Measurements from ENCODE around the gene TBC1D4. TPM values are rescaled to one million over a fixed set of nuclear protein-coding genes. Genes with fewer than 3 reads are reported as not detected.
A peak's percentile ranks its signal among the peaks of the same experiment; 100 is the strongest.

The TBC1D4 gene
- total RNA-seq, 1 experiment from 2014 or later = 11.5 TPM

DNA sequence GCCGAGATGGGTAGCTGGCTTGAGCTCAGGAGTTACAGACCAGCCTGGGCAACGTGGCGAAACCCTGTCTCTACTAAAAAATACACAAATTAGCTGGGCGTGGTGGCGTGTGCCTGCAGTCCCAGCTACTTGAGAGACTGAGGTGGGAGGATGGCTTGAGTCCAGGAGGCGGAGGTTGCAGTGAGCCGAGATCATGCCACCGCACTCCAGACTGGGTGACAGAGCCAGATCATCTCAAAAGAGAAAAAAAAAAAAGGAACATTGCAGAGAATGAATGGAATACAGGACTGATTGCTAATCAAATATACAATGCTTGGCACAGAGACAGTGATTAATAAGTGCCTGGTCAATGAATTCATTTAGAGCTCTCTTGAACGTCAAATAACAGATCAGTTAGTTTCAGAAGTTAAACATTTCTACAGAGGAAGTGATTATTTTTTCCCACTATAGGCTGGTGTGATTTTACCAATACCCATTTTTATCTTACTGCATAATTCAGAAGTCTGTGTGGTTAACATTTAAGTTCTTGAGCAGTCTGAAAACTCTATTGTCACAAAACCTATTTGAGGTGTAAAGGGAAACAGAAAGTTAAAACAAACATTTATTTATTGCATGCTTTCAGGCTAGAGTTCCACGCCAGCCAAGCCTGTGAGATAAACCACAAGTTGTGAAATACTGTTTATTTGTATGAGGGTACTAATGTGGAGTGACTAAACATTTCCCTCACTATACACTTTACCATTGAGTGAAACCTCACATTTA is 7.7 kb upstream of the TBC1D4 start:
- peak; percentile 81 for DNase-seq (ENCODE audit: low read depth)

DNA sequence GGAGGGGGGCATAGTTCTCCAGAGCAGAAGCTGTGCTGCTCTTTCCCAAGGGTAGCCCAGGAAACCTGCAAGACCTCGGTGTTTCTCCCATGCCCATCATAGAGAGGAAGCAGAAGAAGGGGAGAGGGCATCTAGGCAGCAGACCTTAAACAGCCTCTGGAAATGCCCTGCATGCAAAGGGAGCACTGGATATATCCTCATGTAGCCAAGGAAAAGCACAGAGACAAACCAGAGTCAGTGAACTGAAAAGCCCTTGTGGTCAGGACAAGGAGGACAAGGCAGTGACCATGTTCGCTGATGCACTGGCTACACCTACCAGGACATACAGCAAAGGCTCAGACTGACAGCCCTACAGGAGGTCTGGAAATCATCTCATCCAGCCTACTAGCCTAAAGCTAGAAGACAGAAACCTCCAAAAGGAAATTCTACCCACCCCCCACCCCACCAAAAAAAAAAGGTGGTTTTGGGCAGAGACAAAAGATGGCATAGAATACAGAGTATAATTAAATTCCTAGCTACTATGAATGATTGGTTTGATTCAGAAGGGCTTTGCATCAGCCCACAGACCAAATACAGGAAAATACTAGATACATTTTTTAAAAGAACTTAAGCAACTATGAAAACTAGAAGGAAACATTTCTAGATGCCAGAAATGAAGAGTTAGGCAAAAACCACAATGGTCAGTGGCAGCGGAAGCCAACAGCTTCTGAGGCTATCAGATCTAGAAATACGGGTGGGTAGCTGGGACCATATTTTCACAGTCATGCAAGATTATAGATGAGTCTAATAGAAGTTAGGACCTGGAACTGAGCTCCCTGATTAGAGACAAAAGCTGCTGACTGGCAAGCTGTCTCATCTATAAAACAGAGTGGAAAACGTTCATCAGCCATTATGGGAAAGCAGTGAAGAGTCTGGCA is 4.4 kb upstream of the TBC1D4 start:
- DNase-seq (ENCODE audit: low read depth) = peak; percentile 34

DNA sequence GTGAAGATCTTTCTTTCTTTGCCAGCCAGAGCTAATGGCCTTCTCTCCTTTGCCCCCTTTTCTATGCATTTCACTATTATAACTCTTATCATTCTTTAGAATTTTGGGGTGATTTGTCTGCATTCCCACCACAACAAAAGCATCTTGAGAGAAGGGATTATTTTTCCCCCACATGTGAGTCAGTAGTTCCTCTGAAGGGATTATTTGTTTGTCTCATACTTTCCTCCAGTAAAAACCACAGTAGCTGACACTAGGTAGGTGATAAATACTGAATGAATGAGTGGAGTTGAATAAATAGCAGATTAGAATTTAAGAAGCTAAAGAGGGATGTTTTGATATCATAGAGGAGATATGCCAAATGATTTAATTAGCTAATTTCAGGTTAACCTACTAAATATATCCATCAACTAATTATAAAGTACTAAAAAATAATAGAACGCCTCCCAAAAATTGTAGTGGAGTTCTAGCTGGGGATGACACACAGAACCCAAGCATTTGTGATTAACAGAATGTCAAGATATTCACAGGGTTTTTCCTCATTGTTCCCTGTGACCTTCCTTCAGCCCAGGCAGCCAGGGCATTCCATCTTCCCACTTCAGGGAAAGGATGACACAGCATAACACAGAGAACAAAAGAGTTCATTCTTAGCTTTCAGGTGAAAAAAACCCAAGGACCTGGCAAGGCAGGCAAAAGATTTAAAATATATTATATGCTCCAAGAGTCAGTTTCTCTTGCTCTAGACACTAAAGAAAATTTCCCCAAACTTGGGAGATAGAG is 3.5 kb upstream of the TBC1D4 start:
- peak; percentile 82 for DNase-seq (ENCODE audit: low read depth)

DNA sequence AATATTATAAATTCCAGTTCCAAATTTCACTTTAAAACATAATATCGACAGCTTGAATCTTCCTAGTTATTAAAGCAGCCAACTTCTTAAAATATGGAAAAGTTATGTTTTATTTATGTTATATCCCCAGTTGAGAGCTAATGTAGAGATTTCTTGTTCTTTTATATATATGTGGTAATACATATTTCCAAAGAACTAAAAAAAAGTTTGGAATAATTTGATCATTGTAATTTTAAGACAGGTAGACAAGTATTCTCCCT is 781 bp upstream of the TBC1D4 start:
- no peak for DNase-seq (ENCODE audit: low read depth)

DNA sequence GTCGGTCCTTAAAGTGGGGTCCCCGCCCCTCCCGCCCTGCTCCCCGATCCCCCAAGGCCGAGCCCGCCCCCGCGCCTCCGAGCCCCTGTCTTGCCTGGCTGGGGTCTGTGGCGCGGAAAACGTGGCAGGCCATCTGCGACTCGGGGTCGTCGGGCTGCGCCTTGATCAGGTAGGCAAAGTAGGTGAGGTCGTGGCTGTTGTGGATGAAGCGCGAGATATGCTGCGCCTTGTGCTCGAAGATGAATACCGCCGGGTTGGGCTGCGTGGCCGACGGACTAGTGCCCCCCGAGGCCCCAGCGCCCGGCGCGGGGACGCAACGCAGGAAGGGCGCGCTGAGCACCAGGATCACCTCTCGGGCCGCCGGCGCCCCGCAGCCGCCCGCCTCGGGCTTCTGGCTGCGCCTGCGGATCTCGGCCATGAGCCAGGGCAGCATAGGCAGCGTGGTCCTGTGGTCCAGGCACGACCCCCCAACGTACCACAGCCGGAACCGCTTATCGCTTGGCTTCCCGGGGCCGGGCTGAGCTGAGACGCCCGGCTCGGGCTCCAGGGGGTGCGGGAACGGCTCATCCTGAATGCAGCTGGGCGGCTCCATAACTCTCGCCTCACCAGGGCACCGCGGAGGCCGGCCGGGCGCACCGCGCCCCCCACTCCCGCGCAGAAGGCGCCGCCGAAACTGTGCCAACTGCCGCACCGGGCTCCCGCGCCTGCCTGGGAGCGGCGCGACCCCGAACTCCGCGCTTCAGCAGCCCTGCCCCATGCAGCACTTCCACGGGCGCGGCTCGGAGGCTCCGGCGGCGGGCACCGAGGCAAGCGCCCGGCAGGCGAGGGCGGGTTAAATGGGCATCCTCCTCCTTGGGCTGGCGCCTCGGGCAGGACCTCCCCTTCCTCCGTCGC is 546 bp downstream of the TBC1D4 start:
- DNase-seq (ENCODE audit: low read depth) = peak; percentile 31

DNA sequence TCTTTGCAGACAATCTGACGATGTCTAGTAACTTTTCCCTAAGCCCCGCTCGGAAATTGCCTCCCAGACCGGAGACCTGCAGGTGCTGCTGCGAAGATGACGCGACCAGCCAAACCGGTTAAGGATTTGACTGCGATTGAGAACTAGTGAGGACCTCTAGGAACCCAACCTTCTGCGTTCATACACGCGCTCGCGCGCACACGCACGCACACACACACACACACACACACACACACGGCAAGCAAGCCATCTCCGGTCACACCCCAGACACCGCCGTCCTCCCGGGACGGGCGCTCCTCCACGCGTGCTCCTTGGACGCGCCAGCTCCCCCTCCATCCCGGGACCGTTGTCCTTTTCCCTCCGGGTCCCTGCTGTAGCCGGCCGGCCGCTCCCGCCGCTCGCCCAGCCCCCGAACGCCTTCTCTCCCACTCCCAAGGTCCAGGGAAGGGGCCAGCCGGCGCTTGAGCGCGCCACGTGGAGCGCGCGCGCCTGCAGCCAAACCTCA is 1.2 kb downstream of the TBC1D4 start:
- DNase-seq (ENCODE audit: low read depth) = peak; percentile 37

DNA sequence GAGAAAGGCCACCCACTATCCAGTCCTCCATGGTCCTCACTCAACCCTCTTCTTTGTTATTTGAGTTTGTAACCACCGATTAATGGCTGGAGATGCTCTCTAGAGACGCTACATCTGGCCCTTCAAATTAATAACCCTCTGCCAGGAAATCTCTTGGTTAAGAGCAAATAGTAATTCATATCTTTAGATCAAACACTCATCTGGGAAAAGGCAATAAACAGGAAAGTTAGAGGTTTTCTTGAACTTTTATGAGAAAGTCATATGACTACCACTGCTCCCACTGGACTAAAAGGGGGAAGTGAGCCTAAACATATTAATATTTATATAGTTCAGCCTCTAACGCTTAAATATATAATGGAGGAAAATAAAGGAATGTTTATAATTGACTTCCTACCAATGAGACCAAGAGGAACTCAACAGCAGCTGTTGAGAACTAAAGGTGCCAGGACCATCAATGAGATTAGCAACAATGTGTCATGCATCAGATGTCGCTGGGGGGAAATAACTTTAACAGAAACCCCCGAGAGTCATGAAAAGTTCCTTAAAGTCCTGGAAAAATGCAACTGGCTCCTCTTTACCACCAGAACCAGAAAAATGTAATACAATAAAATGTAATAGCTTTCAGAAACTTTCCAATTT is 2.7 kb downstream of the TBC1D4 start:
- DNase-seq (ENCODE audit: low read depth) = no peak

DNA sequence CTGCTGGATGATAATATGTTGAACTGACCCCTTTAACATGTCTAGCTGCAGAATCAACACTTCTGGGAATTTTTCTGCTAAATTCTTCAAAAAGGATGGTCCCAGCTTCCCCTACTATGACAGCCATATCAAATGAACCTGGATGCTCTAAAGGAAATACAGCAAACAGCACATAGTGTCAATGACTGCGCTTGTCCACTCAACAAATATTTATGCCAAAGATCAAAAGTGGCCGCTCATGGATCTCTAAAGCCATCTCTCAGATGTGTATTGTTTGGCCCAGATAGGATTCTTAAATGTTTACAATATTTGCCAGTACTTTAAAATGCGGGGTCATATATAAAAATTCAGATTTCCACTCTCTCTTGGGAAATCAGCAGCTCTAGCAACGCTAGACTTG is 3.3 kb downstream of the TBC1D4 start:
- no peak for DNase-seq (ENCODE audit: low read depth)

DNA sequence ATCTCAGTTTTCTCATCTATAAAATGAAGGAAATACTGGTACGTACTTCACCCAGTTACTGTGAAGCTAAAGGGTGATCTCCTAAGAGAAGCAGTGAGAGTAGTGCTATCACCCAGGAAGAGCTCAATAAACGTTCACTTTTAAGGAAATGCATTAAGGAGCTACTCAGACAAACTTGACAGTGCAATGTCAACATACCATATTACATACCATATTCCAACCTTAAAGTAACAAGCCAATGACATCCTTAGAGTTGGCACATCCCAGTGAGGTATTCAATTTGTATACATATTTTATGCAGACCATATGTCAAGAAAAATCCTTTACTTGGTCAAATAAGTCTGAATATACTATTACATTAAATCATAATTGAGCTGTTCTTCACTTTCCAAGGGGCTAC is 7.0 kb downstream of the TBC1D4 start:
- no peak for DNase-seq (ENCODE audit: low read depth)

DNA sequence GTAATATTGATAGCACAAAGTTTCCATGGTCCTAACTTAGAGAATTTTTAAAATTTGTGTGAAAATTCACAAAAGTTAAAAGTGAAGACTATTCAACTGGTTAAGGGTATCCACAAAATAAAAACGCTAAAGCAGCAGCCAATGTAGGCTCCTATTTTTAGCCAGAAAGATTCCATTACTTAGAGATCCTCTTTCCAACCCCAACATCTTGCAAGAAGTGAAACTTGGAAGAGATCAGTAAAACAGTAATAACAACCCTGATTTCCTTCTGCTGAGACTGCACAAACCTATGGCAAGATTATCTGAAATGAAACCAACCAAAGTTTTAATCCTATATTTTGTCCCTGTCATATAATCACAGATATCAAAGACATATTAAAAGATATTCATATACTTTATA is 8.5 kb downstream of the TBC1D4 start:
- no peak for DNase-seq (ENCODE audit: low read depth)

DNA sequence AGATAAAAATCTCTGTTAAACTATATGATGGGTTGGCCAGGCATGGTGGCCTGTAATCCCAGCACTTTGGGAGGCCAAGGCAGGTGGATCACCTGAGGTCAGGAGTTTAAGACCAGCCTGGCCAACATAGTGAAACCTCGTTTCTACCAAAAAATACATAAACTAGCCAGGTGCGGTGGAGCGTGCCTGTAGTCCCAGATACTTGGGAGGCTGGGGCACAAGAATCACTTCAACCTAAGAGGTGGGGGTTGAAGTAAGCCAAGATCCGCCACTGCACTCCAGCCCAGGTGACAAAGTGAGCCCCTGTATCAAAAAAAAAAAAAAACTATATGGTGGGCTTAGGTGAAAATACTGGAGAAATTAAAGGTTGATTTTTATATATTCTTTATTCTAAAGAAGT is 11.3 kb downstream of the TBC1D4 start:
- DNase-seq (ENCODE audit: low read depth) = no peak

DNA sequence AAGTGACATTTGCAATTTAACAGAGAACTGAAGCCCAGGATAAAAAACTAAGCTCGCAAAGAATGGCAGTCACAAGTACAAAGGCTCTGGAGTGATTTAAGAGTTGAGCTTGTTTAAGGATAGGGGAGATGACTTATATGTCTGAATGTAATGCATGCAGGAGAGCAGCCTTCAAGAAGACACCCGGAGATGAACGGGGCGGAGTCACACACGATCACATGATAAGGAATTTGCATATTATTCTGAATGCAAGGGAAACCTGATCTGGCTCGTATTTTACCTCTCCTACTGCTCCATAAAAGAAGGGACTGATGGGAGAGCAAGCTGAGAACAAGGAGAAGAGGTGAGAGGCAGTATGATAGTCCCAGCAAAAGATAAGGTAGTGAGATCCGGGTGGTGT is 12.9 kb downstream of the TBC1D4 start:
- DNase-seq (ENCODE audit: low read depth) = no peak

DNA sequence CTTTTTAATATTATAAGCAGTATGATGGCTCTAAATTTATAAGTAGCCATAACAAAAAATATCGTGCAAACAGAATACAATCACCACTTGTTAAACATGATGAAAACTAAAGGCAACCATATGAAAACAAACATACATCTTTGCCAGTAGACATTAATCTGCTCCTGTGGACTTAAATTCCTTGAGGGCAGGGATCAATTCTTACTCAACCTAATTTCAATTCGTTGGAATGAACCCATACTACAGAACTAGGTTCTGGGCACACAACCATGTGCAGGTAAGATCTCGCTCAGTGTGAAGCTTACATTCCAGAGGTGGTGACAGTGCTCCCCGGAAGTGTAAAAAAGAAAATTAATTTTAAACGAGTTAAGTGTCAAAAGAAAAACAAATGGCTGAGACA is 13.4 kb downstream of the TBC1D4 start:
- no peak for DNase-seq (ENCODE audit: low read depth)

DNA sequence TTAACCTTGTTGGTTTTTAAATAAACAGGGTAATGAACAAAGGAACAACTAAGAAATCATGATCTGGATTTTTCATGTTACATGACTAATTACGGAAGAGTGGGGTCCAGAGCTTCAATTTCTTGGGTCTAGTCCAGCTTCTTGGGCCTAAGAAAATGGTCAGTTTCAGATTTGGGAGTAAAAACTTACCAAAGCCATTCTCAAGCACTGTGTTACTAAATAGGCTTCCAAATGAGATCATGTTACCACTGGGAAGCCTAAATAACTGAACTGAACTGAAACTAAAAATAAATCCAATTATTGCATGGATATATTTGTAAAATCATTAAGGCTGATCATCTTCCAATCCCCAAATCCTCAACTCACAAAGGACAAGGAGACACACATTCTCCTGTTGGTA is 13.9 kb downstream of the TBC1D4 start:
- peak; percentile 44 for DNase-seq (ENCODE audit: low read depth)

DNA sequence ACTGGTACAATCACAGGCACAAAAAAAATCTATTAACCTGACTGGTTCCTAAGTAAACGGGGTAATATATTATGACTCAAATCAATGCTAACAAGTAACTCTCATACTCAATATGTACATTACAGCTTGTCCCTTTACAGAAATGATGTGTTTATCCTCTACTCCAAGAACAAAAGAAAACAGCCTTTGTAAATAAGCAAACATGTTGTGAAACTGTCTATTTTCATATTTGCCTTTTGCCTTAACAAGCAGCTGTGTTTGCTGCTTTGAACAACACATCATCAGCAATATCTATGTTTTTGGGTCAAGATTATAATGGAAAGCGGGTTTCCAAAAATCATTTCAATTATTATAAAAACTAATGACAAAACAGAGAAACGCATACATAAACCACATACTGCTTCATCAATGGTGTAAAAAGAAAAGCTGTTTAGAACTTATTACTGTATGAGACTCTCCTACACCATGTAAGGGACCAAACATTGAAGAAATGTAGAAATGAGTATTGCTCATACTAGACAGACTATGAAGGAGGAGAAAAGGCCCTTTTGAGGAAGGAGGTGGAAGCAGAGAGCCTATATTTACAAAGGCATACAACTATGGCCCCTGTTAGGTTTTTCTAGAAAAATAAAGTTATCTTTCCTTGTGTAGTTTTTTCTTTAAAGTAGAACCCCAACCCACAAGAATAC is 14.8 kb downstream of the TBC1D4 start:
- DNase-seq (ENCODE audit: low read depth) = no peak

DNA sequence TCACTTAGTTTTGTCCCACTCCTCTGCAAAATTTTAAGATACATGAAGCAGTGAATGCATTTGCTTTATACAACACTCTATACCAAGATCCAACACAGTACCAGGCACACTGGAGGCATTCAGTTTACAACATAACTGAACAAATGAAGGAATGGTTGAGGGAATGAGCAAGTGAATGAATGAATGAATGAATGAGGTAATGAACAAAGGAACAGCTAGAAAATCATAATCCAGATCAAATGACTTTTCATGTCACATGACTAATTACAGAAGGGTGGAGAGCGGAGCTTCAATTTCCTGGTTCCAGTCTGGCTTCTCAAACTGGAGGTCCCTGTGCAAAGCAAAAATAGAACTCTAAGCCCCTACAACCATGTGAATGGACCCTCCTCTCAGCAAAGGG is 16.7 kb downstream of the TBC1D4 start:
- no peak for DNase-seq (ENCODE audit: low read depth)

DNA sequence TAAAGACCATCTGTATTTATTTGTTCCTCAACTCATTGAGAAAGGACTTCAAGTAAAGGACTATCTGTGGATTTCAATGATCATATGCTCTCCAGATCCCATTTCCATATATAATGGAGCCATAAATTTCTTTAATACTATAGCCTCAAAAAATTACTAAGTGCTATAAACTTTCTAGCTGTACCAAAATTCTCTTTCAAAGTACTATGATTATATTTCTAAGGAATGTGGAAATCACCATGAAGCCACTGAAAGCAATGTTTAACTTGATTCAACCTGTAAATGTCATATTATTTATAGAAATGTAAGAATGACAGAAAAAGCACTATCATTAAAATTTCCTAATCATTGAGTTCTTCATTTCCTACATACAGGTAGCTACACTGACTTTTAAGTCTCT is 20.7 kb downstream of the TBC1D4 start:
- DNase-seq (ENCODE audit: low read depth) = no peak

DNA sequence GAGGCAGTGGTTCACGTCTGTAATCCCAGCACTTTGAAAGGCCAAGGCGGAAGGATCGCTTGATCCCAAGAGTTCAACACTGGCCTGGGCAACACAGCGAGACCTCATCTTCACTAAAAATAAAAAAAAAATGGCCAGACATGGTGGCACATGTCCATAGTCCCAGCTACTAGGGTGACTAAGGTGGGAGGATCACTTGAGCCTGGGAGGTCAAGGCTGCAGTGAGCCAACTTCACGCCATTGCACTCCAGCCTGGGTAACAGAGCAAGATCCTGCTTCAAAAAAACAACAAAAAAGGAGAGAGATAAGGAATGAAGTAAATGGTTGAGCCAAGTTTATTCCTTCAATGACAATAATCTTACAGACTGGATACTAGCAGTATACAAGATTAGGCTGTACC is 21.3 kb downstream of the TBC1D4 start:
- no peak for DNase-seq (ENCODE audit: low read depth)

DNA sequence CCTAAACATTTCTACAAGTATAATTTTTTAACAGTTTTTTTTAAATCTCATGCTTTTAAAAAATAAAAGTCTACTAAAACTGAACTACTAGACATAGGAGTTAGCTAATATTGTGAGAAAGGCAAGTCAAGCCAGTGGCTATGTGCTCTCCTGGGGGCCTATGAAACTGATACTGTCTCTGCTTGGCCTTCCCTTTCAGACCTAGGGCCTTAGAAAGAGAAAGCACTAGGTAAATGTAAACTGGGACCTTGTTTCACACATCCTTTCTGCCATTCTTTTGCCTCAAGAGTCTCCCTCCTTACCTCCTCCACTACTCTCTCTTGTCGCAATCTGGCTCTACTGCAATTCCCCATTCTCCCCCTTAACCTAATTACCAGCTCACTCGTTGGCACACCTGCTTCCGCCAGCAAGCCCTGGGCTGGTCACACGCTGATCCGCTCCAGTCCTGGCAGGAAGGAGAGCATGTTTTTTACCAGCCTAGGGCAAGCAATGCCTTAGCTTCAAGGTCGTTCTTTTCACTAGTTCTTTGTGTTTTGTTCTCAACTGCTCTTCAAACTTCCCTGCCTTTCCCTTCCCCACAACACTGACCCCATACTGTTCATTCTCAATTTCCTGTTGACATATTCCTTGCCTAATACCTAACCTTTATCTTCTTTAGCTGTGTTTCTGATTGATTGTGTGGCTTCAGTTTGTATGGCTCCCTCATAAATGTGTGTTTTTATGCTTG is 23.1 kb downstream of the TBC1D4 start:
- DNase-seq (ENCODE audit: low read depth) = no peak

All from LHCN-M2 (cell line).